NCI-H1694 (cell line): Measurements from ENCODE around the gene CLCN5.
A peak's percentile ranks its signal among the peaks of the same experiment; 100 is the strongest.

Experiments
- DNase-seq: peaks from one replicate; lab custom pipeline; 2025; lab: John Stamatoyannopoulos, UW

Gene CLCN5

DNA sequence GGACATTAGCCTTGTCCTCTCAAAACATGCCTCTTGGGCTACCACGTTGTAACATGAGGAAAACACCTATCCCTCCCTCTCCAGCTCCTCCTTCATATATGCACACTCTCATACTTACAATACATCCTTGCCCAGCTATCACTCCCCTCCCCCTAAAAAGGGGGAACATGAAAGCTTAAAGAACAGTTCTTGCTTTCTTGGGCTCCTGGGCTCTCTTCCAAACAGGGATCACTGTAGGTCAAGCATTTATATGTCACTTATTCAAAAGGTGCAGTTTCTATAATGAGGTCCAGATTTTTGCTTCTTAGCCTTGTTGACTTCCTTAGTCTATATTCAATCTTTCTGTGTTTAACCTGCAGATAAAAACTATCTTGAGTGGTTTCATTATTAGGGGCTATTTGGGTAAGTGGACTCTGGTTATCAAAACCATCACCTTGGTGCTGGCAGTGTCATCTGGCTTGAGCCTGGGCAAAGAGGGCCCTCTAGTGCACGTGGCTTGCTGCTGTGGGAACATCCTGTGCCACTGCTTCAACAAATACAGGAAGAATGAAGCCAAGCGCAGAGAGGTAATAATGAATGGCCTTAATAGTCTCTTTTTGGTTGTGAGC is 159.0 kb downstream of the CLCN5 start:
- peak; percentile 8 for DNase-seq

DNA sequence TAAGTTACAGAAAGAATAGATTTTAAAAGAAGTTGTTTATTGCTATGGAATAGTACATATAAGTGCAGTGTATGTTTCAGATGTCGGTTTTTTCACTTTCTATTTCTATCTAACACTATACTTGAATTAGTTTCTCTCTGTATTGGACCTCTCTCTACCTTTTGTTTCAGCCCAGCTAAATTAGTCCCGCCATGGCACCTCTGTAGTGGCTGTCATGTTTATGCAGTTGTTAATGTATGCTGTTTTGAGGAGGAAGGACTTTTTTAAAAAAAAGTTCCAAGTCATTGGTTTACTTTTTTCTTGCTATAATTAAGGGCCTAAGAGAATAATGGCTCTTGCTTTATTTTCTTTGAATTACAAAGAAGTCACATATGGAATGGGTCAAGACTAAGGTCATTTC is 160.3 kb downstream of the CLCN5 start:
- no peak for DNase-seq

DNA sequence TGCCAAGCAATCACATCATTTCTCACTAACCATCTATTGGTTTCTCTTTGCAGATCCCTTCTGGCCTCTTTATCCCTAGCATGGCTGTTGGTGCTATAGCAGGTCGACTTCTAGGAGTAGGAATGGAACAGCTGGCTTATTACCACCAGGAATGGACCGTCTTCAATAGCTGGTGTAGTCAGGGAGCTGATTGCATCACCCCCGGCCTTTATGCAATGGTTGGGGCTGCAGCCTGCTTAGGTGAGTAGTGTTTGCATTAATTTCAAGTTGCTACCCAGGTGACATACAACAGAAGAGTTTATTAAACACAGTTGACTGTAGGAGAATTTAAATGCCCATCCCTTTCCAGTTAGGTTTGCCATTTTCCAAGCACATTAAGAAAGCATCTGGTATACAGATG is 166.2 kb downstream of the CLCN5 start:
- no peak for DNase-seq

- DNase-seq, result no peak
Observed at GRCh38 chrX:50093625-50094024, 171.2 kb downstream of the CLCN5 start.

- no peak for DNase-seq
Observed at GRCh38 chrX:50097071-50097470, 174.7 kb downstream of the CLCN5 start.

- DNase-seq, result no peak
Observed at GRCh38 chrX:50098241-50098640, 175.8 kb downstream of the CLCN5 start.

GRCh38 chrX:50098749-50099148 is 176.4 kb downstream of the CLCN5 start:
- no peak for DNase-seq

DNA sequence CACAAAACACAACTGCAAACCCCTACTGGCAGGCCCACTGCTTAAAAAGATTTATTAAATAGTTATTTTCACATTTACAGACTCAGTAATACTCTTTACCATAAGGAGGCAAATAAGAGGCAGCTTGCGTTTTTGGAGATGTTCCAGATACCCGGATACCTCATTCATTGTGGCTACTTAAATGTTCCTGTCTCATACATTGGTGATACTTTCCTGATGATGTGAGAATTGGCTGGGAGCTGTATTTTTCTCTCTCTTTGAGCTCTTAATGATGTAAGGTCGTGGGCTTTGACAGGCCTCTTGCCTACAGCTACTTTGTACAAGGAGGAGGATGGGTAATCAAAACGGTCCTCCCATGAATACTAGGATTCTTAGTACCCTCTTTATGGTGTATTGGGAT is 176.9 kb downstream of the CLCN5 start:
- DNase-seq, result peak; percentile 2

GRCh38 chrX:50100188-50100587 is 177.8 kb downstream of the CLCN5 start:
- peak; percentile 3 for DNase-seq

DNA sequence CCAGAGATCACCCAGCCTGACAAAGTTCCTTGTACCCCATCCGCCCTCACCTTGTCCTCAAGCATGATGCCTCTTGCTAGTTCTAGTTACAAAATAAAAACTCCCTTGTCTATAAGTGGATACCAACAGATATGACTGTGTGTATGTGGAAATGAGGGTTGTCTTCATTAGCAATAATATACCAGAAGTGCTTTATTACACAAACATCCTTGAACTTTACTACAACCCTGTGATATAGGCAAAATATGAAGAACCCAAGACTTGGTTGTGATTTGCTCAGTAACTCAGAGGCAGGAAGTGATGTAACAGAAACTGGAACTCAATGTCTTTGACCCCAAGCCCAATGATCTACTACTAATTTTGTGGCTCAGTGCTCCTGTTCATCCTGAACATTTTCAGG is 180.8 kb downstream of the CLCN5 start:
- DNase-seq, result no peak

GRCh38 chrX:50103866-50104566 is 181.6 kb downstream of the CLCN5 start:
- DNase-seq, result no peak

DNA sequence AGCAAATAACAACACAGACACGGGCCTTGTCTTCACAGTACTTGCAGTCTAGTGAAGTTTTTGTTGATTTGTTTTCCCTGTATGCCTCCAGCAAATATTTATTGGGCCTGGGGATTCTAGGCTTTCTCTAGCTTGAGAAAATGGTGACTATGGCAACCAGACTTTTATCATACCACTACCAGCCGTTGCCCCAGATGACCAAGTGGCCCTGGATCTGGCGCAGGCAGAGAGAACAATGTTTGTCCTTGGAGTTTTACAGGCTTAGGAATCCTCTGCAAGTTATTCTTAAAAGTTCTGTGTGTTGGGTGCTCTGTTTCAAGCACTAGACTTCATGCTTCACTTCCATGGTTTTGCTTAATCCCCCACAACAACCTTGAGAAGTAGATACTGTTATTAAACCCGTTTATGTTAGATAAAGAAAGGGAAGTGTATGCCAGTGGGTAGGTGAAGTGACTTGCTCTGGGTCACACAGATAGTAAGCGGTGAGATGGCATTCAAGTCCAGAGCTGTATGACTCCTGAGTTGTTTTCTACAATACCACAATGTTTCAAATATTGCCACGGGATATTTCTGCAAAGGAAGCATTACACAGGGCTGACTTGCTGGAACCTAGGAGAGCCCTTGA is 183.8 kb downstream of the CLCN5 start:
- DNase-seq, result no peak

- no peak for DNase-seq
Observed at GRCh38 chrX:50107470-50107869, 185.1 kb downstream of the CLCN5 start.

- no peak for DNase-seq
Observed at GRCh38 chrX:50108264-50108663, 185.9 kb downstream of the CLCN5 start.

GRCh38 chrX:50111742-50112141 is 189.3 kb downstream of the CLCN5 start:
- DNase-seq, result no peak

DNA sequence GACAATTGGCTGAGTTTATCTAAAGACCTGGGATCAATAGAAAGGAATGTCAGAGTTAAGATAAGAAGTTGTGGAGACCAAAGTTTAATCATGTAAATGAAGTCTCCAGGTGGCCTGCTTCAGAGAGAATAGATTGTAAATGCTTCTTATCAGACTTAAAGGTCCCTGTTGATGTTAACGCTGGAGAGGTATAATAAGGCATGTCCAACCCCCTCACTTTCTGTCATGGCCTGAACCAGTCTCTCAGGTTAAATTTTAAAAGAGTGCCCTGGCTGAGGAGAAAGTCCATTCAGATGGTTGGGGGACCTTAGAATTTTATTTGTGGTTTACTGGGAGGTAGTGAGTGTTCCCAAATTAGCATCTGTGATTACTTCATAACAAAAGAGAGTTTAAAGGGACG is 191.7 kb downstream of the CLCN5 start:
- no peak for DNase-seq

DNA sequence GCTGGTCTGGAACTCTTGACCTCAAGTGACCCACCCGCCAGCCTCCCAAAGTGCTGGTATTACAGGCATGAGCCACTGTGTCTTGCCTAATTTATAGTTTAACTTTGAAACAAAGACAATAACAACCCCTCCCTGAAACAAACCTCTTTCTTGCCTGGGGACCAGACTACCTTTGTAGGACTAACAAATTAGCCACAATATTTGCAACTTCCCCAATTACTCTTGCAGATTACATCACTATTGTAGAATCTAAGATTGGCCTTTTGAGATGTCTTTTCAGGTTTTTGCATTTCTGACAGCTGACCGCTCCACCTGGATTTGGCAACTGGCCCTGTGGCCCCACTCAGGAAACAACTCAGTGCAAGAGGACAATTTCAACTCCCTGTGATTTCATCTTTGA is 193.6 kb downstream of the CLCN5 start:
- DNase-seq, result no peak

GRCh38 chrX:50117476-50117875 is 195.1 kb downstream of the CLCN5 start:
- no peak for DNase-seq

DNA sequence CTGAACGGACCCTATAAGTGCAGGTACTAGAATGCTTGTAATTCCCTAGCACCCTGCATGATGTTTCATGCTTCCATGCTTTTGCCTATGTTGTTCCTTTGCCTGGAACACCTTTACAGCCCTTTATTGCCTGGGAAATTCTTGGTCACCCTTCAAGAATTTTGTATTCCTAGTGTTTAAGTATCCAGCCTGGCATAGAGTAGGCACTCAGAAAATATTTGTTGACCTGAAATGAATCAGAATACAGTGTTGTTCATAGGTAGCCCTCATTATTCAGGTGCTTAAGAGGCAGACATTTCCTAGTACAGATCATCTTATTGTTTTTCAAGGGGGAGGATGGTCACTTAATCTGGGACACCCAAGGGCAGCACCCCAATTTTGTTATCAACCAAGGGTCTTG is 203.1 kb downstream of the CLCN5 start:
- no peak for DNase-seq

DNA sequence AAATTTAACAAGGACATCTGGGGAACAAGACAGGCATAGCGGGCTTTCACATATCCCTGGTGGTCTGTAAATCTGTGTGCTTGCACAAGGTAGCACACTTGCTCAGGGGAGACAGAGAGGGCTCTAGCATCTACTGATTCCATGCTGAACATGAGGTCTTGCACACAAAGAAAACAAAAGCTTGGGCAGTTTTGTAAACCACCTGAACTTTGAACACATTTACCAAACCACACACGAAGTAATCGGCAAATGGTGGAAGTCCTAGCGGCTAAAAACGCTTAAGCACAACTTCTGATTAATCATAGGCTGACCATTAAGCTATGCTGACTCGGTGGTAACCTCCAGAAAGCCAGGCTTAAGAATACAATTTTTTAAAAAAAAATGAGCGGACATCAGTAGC is 225.6 kb downstream of the CLCN5 start:
- no peak for DNase-seq
